PFSK-1 (cell line): ENCODE measurements around the gene ARL3.

Experiments used
- POLR2AphosphoS5 ChIP-seq: IDR thresholded peaks from 2 replicates; pipeline ENCODE4 v1.6.1; 2012; ENCODE audit warnings: low read depth, mild to moderate bottlenecking, control low read depth, low read length, moderate library complexity
- REST ChIP-seq, 2 experiments: IDR thresholded peaks; 2 replicates each; pipeline versions ENCODE4 v1.6.1 to v1.8.0; 2011 to 2012; ENCODE audit warnings: low read depth in 2 of 2, low read length in 2 of 2, control low read depth in 1 of 2, inconsistent platforms in 1 of 2, mild to moderate bottlenecking in 1 of 2, moderate library complexity in 1 of 2; ENCODE audit not compliant: insufficient read depth in 1 of 2
- SIN3A ChIP-seq: IDR thresholded peaks from 2 replicates; pipeline ENCODE4 v1.6.1; 2012; ENCODE audit warnings: mild to moderate bottlenecking, low read length, moderate library complexity, borderline replicate concordance; ENCODE audit not compliant: insufficient read depth
- TAF1 ChIP-seq: IDR thresholded peaks from 2 replicates; pipeline ENCODE4 v1.6.1; 2012; ENCODE audit warnings: low read length, control low read depth, borderline replicate concordance; ENCODE audit not compliant: insufficient read depth

- TF ChIP-seq SIN3A (no peak), TAF1 (no peak), REST (IDR thresholded peaks at IDR 0.05; ENCODE audit: insufficient read depth in 1 of 2, low read depth in 2 of 2, low read length in 2 of 2) (no peak), POLR2AphosphoS5 (no peak)
These were observed 82.4 kb downstream of the ARL3 start for GRCh38 chr10:102631525-102632393.
